Glutamatergic neuron (in vitro differentiated cells): ENCODE measurements around the gene PTPRC. TPM values are rescaled to one million over a fixed set of nuclear protein-coding genes. Genes with fewer than 3 reads are reported as not detected.

Experiments
- DNase-seq: peaks from one replicate; pipeline ENCODE4 v3.0.0; 2022
- H3K27ac Mint-ChIP-seq: one replicate; pipeline ENCODE4 v1.8.0; 2020; ENCODE audit warnings: mild to moderate bottlenecking, mixed read lengths, inconsistent platforms; ENCODE audit not compliant: unreplicated experiment
- H3K27me3 Mint-ChIP-seq: one replicate; pipeline ENCODE4 v1.8.0; 2020; ENCODE audit warnings: mild to moderate bottlenecking, moderate library complexity, mixed read lengths, inconsistent platforms; ENCODE audit not compliant: unreplicated experiment
- H3K36me3 Mint-ChIP-seq: one replicate; pipeline ENCODE4 v1.8.0; 2020; ENCODE audit warnings: mild to moderate bottlenecking, mixed read lengths, inconsistent platforms; ENCODE audit not compliant: unreplicated experiment
- H3K4me1 Mint-ChIP-seq: one replicate; pipeline ENCODE4 v1.8.0; 2020; ENCODE audit warnings: mild to moderate bottlenecking, low read depth, mixed read lengths, inconsistent platforms; ENCODE audit not compliant: unreplicated experiment
- H3K4me3 Mint-ChIP-seq: one replicate; pipeline ENCODE4 v1.8.0; 2020; ENCODE audit warnings: mild to moderate bottlenecking, mixed read lengths, inconsistent platforms; ENCODE audit not compliant: unreplicated experiment
- H3K9me3 Mint-ChIP-seq: one replicate; pipeline ENCODE4 v1.8.0; 2020; ENCODE audit warnings: mild to moderate bottlenecking, moderate library complexity, mixed read lengths, inconsistent platforms; ENCODE audit not compliant: unreplicated experiment
- total RNA-seq: library from RNA; stranded (reverse); fragmentation: NEBNext Ultra II Directional; extraction: Animal tissue kit (Norgen Biotek cat#: 25700); gene quantifications from one replicate; pipeline ENCODE4 v1.2.1, GENCODE V29; 2021; ENCODE audit not compliant: unreplicated experiment
- TF ChIP-seq, protein P1 (sequence below): fragments of 200-600 bp; sonication (generic); IDR thresholded peaks from one replicate; pipeline ENCODE4 v1.5.0; 2021; ENCODE audit not compliant: partially characterized antibody, unreplicated experiment

Gene PTPRC
- total RNA-seq, 1 donor from 2014 or later: not detected

DNA sequence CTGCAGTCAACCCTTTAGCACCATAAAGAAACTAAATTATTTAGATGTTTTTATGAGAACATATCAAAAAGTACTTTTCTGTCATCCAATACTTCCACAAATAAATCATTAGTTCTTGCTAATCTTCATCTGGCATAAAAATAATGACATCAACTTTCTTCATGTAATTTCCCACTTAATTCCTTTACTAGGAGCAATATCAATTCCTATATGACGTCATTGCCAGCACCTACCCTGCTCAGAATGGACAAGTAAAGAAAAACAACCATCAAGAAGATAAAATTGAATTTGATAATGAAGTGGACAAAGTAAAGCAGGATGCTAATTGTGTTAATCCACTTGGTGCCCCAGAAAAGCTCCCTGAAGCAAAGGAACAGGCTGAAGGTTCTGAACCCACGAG, 116.9 kb downstream of the PTPRC start:
- Mint-ChIP-seq H3K36me3 (no peaks in the 10 kb centered on the region), H3K4me1 (no peaks in the 10 kb centered on the region), H3K9me3 (no peaks in the 10 kb centered on the region), H3K27me3 (no peaks in the 10 kb centered on the region), H3K4me3 (no peak overlapping the region), H3K27ac (no peak overlapping the region)
- no peak for DNase-seq
- TF ChIP-seq, protein P1, sequence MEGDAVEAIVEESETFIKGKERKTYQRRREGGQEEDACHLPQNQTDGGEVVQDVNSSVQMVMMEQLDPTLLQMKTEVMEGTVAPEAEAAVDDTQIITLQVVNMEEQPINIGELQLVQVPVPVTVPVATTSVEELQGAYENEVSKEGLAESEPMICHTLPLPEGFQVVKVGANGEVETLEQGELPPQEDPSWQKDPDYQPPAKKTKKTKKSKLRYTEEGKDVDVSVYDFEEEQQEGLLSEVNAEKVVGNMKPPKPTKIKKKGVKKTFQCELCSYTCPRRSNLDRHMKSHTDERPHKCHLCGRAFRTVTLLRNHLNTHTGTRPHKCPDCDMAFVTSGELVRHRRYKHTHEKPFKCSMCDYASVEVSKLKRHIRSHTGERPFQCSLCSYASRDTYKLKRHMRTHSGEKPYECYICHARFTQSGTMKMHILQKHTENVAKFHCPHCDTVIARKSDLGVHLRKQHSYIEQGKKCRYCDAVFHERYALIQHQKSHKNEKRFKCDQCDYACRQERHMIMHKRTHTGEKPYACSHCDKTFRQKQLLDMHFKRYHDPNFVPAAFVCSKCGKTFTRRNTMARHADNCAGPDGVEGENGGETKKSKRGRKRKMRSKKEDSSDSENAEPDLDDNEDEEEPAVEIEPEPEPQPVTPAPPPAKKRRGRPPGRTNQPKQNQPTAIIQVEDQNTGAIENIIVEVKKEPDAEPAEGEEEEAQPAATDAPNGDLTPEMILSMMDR: no peak

DNA sequence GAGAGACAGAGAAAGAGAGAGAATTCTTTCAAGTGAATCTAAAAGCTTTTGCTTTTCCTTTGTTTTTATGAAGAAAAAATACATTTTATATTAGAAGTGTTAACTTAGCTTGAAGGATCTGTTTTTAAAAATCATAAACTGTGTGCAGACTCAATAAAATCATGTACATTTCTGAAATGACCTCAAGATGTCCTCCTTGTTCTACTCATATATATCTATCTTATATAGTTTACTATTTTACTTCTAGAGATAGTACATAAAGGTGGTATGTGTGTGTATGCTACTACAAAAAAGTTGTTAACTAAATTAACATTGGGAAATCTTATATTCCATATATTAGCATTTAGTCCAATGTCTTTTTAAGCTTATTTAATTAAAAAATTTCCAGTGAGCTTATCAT, 117.6 kb downstream of the PTPRC start:
- TF ChIP-seq, protein P1: no peak
- Mint-ChIP-seq H3K27ac (no peak overlapping the region), H3K4me3 (no peak overlapping the region), H3K36me3 (no peaks in the 10 kb centered on the region), H3K4me1 (no peaks in the 10 kb centered on the region), H3K27me3 (no peaks in the 10 kb centered on the region), H3K9me3 (no peaks in the 10 kb centered on the region)
- DNase-seq: no peak

DNA sequence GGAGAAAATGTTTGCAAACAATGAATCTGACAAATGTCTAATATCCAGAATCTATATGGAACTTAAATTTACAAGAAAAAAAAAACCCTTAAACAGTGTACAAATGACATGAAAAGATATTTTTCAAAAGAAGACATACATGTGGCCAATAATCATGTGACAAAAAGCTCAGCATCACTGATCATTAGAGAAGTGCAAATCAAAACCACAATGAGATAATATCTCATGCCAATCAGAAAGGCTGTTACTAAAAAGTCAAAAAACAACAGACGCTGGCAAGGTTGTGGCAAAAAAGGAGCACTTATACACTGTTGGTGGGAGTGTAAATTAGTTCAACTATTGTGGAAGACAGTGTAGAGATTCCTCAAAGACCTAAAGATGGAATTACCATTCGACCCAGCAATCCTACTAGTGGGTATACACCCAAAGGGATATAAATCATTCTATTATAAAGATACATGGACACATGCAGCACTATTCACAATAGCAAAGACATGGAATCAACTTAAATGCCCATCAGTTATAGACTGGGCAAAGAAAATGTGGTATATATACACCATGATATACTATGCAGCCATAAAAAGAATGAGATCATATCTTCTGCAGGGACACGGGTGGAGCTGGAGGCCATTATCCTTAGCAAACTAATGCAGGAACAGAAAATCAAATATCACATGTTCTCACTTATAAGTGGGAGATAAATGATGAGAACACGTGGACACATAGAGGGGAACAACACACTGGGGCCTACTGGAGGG, 123.2 kb downstream of the PTPRC start:
- no peak overlapping the region for H3K27ac Mint-ChIP-seq
- H3K4me1 Mint-ChIP-seq: no peaks in the 10 kb centered on the region
- no peak overlapping the region for H3K4me3 Mint-ChIP-seq
- DNase-seq: no peak
- H3K27me3 Mint-ChIP-seq: no peaks in the 10 kb centered on the region
- TF ChIP-seq, protein P1: no peak
- H3K9me3 Mint-ChIP-seq: no peaks in the 10 kb centered on the region
- H3K36me3 Mint-ChIP-seq: no peaks in the 10 kb centered on the region

DNA sequence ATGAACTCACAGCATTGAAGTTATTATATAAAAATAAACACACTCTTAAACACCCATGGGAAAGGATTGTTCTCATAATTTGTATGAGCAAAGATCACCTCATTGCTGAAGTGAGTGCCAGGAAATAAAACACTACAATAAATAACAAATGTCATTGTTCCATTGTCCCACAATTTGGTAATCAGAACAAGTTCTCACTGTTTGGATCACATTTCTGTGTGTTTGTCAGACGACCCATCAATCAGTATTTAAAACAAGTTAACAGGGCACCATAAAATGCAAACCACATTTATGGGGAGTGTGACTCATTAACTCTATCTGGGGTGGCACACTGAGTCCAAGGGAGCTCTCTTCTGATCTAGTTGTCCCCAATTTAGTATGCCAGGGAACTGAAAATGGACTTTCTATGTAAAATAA, 124.5 kb downstream of the PTPRC start:
- TF ChIP-seq, protein P1: no peak
- Mint-ChIP-seq H3K36me3 (no peaks in the 10 kb centered on the region), H3K4me1 (no peaks in the 10 kb centered on the region), H3K9me3 (no peaks in the 10 kb centered on the region), H3K27me3 (no peaks in the 10 kb centered on the region), H3K27ac (no peak overlapping the region), H3K4me3 (no peak overlapping the region)
- no peak for DNase-seq

DNA sequence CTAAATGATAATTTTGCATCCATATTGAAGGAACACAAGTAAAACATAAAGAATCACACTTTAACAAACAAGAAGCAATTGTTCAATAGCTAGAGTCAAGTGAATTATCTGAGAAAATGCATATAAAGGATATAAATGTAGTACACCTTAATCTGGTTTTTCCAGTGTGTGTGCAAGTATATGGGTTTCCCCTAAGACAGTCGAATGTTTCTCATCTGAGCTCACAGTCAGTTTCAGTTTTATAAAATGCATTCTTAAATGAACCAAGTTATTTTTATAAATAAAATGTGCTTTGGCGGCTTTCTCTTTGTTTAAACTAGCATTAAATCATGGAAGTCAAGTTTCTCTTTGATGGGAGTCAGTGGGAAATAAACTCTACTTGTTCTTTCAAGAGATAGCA, 125.9 kb downstream of the PTPRC start:
- H3K36me3 Mint-ChIP-seq: no peaks in the 10 kb centered on the region
- TF ChIP-seq, protein P1: no peak
- no peak overlapping the region for H3K4me3 Mint-ChIP-seq
- H3K27me3 Mint-ChIP-seq: no peaks in the 10 kb centered on the region
- H3K9me3 Mint-ChIP-seq: no peaks in the 10 kb centered on the region
- DNase-seq: no peak
- no peak overlapping the region for H3K27ac Mint-ChIP-seq
- no peaks in the 10 kb centered on the region for H3K4me1 Mint-ChIP-seq
